SK-N-SH (cell line): ENCODE data around the gene SPEG.

Experiments used
- CTCF ChIP-seq: fragments of 200-600 bp; sonication (generic); IDR thresholded peaks from 2 replicates; pipeline ENCODE4 v1.6.1; 2017; ENCODE audit warnings: antibody characterized with exemption, mild to moderate bottlenecking, moderate library complexity
- EP300 ChIP-seq, 2 experiments: IDR thresholded peaks; 2 replicates each; pipeline versions ENCODE4 v1.4.0 to v1.6.1; 2012; ENCODE audit warnings: borderline replicate concordance in 1 of 2, low read depth in 1 of 2, low read length in 1 of 2
- EZH2phosphoT487 ChIP-seq: fragments of 200-600 bp; sonication (generic); IDR thresholded peaks from 2 replicates; pipeline ENCODE4 v1.6.1; 2017; ENCODE audit warnings: low read depth, mixed run types, mild to moderate bottlenecking, antibody characterized with exemption, moderate library complexity, borderline replicate concordance
- NRF1 ChIP-seq: IDR thresholded peaks from 2 replicates; pipeline ENCODE4 v1.6.1; 2012; ENCODE audit warnings: low read depth, mild to moderate bottlenecking, low read length
- POLR2AphosphoS5 ChIP-seq: IDR thresholded peaks from 2 replicates; pipeline ENCODE4 v1.6.1; 2012; ENCODE audit warnings: low read depth, low read length
- RAD21 ChIP-seq: IDR thresholded peaks from 2 replicates; pipeline ENCODE4 v1.6.1; 2012; ENCODE audit warnings: mild to moderate bottlenecking, low read length
- RCOR1 ChIP-seq: fragments of 150-350 bp; IDR thresholded peaks from 2 replicates; pipeline ENCODE4 v1.6.1; 2017; ENCODE audit warnings: antibody characterized with exemption, low read length
- REST ChIP-seq: IDR thresholded peaks from 2 replicates; pipeline ENCODE4 v1.6.1; 2012; ENCODE audit warnings: mild to moderate bottlenecking, low read depth, low read length, moderate library complexity
- RXRA ChIP-seq: IDR thresholded peaks from 2 replicates; pipeline ENCODE4 v1.4.0; 2012; ENCODE audit warnings: low read depth, mild to moderate bottlenecking, borderline replicate concordance
- TAF1 ChIP-seq: IDR thresholded peaks from 2 replicates; pipeline ENCODE4 v1.6.1; 2012; ENCODE audit warnings: low read depth, mild to moderate bottlenecking, low read length, moderate library complexity, borderline replicate concordance
- TCF12 ChIP-seq: IDR thresholded peaks from 2 replicates; pipeline ENCODE4 v1.4.0; 2012
- USF1 ChIP-seq: IDR thresholded peaks from 2 replicates; pipeline ENCODE4 v1.4.0; 2012; ENCODE audit warnings: low read depth, borderline replicate concordance
- YY1 ChIP-seq: IDR thresholded peaks from 2 replicates; pipeline ENCODE4 v1.4.0; 2012; ENCODE audit warnings: low read depth, mild to moderate bottlenecking

GRCh38 chr2:219536425-219536824 lies 101.8 kb downstream of the SPEG start:
- no peak for TF ChIP-seq EP300 (IDR thresholded peaks at IDR 0.05; ENCODE audit: borderline replicate concordance in 1 of 2, low read depth in 1 of 2, low read length in 1 of 2)
- no peak for TF ChIP-seq CTCF
- no peak for TF ChIP-seq RAD21
- TF ChIP-seq TCF12: no peak
- no peak for TF ChIP-seq TAF1
- TF ChIP-seq RCOR1: no peak
- no peak for TF ChIP-seq NRF1
- TF ChIP-seq REST: no peak
- TF ChIP-seq YY1: no peak
- no peak for TF ChIP-seq EZH2phosphoT487
- TF ChIP-seq USF1: no peak
- TF ChIP-seq POLR2AphosphoS5: no peak
- no peak for TF ChIP-seq RXRA
